IMR-90 (cell line): ENCODE measurements around the gene MYO9B.

Experiments used
- CEBPB ChIP-seq: IDR thresholded peaks from 2 replicates; pipeline ENCODE4 v1.6.1; 2012; ENCODE audit warnings: low read depth, low read length, improper control_type of control experiment
- CTCF ChIP-seq: conservative IDR thresholded peaks from 2 replicates; pipeline ENCODE4 v1.5.1; 2012; ENCODE audit warnings: mild to moderate bottlenecking, low read depth, low read length, improper control_type of control experiment
- POLR2A ChIP-seq: IDR thresholded peaks from 2 replicates; pipeline ENCODE4 v1.6.1; 2012; ENCODE audit warnings: mild to moderate bottlenecking, low read depth, low read length
- RFX5 ChIP-seq: IDR thresholded peaks from 2 replicates; pipeline ENCODE4 v1.8.0; 2012; ENCODE audit warnings: low read depth, mild to moderate bottlenecking, low read length, moderate library complexity
- SMC3 ChIP-seq: fragments of 150-350 bp; IDR thresholded peaks from 2 replicates; pipeline ENCODE4 v1.6.1; 2016; ENCODE audit warnings: low read depth, mild to moderate bottlenecking, antibody characterized with exemption, low read length, moderate library complexity

GRCh38 chr19:17074634-17075034 is 943 bp upstream of the MYO9B start:
- TF ChIP-seq CEBPB (no peak), SMC3 (no peak), POLR2A (no peak; the same call in 1 of the 2 replicates), CTCF (no peak), RFX5 (no peak)
